DMS53 treated with DMSO at 0.1 percent for 48 hours (cell line): ENCODE measurements around the gene PTPRN2.
A peak's percentile ranks its signal among the peaks of the same experiment; 100 is the strongest.
"Not testable (repeated sequence)": the region's sequence is repeated elsewhere in the genome, so short reads cannot be mapped to it uniquely, and the experiment has no call there.

Source experiments
- DNase-seq: peaks from one replicate; lab custom pipeline; 2025; ENCODE audit not compliant: unreplicated experiment; lab: John Stamatoyannopoulos, UW

PTPRN2 gene

GRCh38 chr7:158406801-158407200, 180.8 kb downstream of the PTPRN2 start:
- no peak for DNase-seq

GRCh38 chr7:158406364-158406763, 181.3 kb downstream of the PTPRN2 start:
- no peak for DNase-seq

- not testable (repeated sequence) for DNase-seq
These were observed 181.9 kb downstream of the PTPRN2 start for GRCh38 chr7:158405771-158406170.

- no peak for DNase-seq
These were observed 182.3 kb downstream of the PTPRN2 start for GRCh38 chr7:158405324-158405723.

- no peak for DNase-seq
These were observed 183.4 kb downstream of the PTPRN2 start for GRCh38 chr7:158404031-158404761.

- no peak for DNase-seq
These were observed 184.4 kb downstream of the PTPRN2 start for GRCh38 chr7:158403013-158403821.

- no peak for DNase-seq
These were observed 185.2 kb downstream of the PTPRN2 start for GRCh38 chr7:158402471-158402870.

GRCh38 chr7:158401826-158402225, 185.8 kb downstream of the PTPRN2 start:
- no peak for DNase-seq

GRCh38 chr7:158401295-158401694, 186.3 kb downstream of the PTPRN2 start:
- DNase-seq = no peak

GRCh38 chr7:158400601-158401225, 186.9 kb downstream of the PTPRN2 start:
- no peak for DNase-seq

GRCh38 chr7:158399762-158400161, 187.9 kb downstream of the PTPRN2 start:
- DNase-seq = no peak

GRCh38 chr7:158398750-158399149, 188.9 kb downstream of the PTPRN2 start:
- no peak for DNase-seq

- no peak for DNase-seq
These were observed 189.7 kb downstream of the PTPRN2 start for GRCh38 chr7:158397885-158398284.

- DNase-seq = peak; percentile 51
These were observed 190.4 kb downstream of the PTPRN2 start for GRCh38 chr7:158396982-158397862.

GRCh38 chr7:158396301-158396905, 191.2 kb downstream of the PTPRN2 start:
- no peak for DNase-seq

GRCh38 chr7:158395780-158396278, 191.8 kb downstream of the PTPRN2 start:
- DNase-seq = no peak

- no peak for DNase-seq
These were observed 192.3 kb downstream of the PTPRN2 start for GRCh38 chr7:158395349-158395748.

- DNase-seq = peak; percentile 8
These were observed 192.7 kb downstream of the PTPRN2 start for GRCh38 chr7:158394936-158395335.

- no peak for DNase-seq
These were observed 193.5 kb downstream of the PTPRN2 start for GRCh38 chr7:158393926-158394625.

GRCh38 chr7:158392251-158392650, 195.4 kb downstream of the PTPRN2 start:
- DNase-seq = no peak
